ENCODE measurements around the gene WDR81.

DNA sequence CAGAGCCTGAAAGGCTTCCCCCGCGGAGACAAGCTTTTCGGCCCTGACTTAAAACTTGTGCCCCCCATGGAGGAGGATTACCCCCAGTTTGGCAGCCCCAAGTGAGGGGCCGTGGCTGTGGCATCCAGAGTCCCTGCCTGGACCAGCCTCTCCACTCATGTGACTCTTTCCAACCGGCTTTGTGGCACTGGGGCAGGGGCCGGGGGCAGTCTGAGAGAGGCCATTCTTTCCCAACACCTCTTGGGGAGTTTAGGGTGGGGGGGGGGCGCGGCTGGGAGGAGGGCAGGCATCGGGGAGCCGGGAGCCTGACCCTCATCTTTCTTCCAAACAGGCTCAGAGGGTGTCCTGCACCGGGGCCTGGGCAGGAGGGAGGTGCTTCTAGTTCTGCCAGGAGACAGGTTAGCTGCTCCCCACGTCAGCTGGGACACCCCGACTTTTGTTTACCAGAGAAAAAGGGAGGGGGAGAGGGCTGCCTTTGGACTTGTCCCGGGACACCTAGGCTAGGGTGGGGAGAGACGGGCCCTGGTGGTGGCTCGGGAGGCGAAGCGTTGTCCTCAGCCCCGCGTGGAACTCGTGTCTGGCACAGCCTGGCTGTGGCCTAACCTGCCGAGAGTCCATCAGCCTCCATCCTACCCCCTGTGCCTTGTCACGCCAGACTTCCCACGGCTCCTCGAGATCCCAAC, 30.1 kb downstream of the WDR81 start:
- TF ChIP-seq, protein P1, sequence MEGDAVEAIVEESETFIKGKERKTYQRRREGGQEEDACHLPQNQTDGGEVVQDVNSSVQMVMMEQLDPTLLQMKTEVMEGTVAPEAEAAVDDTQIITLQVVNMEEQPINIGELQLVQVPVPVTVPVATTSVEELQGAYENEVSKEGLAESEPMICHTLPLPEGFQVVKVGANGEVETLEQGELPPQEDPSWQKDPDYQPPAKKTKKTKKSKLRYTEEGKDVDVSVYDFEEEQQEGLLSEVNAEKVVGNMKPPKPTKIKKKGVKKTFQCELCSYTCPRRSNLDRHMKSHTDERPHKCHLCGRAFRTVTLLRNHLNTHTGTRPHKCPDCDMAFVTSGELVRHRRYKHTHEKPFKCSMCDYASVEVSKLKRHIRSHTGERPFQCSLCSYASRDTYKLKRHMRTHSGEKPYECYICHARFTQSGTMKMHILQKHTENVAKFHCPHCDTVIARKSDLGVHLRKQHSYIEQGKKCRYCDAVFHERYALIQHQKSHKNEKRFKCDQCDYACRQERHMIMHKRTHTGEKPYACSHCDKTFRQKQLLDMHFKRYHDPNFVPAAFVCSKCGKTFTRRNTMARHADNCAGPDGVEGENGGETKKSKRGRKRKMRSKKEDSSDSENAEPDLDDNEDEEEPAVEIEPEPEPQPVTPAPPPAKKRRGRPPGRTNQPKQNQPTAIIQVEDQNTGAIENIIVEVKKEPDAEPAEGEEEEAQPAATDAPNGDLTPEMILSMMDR (IDR thresholded peaks at IDR 0.05; ENCODE audit: low read length) = no peak
- TF ChIP-seq EZH2 (IDR thresholded peaks at IDR 0.05; ENCODE audit: borderline replicate concordance, low read length) = no peak

Measured in OCI-LY1 (cell line).